WTC11 (cell line): ENCODE data around the gene RGL4. TPM values are rescaled to one million over a fixed set of nuclear protein-coding genes. Genes with fewer than 3 reads are reported as not detected.

Experiments used
- ATAC-seq: fragments of 200-7000 bp; cut with Tn5 transposase; 2 replicates; pipeline ENCODE4 v1.10.0; 2021; ENCODE audit warnings: mild to moderate bottlenecking, moderate library complexity
- CTCF ChIA-PET: fragments of 300-600 bp; sonication (Branson Sonifier 250); formaldehyde crosslinking; loops from one replicate; lab custom pipeline; 2021; ENCODE audit warnings: antibody characterized with exemption; lab: Charles Lee
- POLR2A ChIA-PET: fragments of 350-600 bp; sonication (Branson Sonifier 250); formaldehyde crosslinking; loops from one replicate; lab custom pipeline; 2021; ENCODE audit warnings: antibody characterized with exemption; lab: Charles Lee
- DNase-seq: peaks from one replicate; pipeline ENCODE4 v3.0.0; 2021; ENCODE audit warnings: low spot score
- H3K27ac Mint-ChIP-seq: 2 replicates; pipeline ENCODE4 v1.8.0; 2021; ENCODE audit warnings: mixed read lengths
- H3K27me3 Mint-ChIP-seq: 2 replicates; pipeline ENCODE4 v1.8.0; 2021; ENCODE audit warnings: low read depth, mild to moderate bottlenecking, moderate library complexity, mixed read lengths
- H3K36me3 Mint-ChIP-seq: 2 replicates; pipeline ENCODE4 v1.8.0; 2021; ENCODE audit warnings: mixed read lengths
- H3K4me1 Mint-ChIP-seq: 2 replicates; pipeline ENCODE4 v1.8.0; 2022; ENCODE audit warnings: mixed read lengths
- H3K4me3 Mint-ChIP-seq: 2 replicates; pipeline ENCODE4 v1.8.0; 2021; ENCODE audit warnings: mild to moderate bottlenecking, moderate library complexity, mixed read lengths
- H3K9me3 Mint-ChIP-seq: 2 replicates; pipeline ENCODE4 v1.8.0; 2021; ENCODE audit warnings: mixed read lengths
- EMX1 ChIP-seq: fragments of 250-450 bp; sonication (Bioruptor Pico); IDR thresholded peaks from 2 replicates; pipeline ENCODE4 v1.8.0; 2021; ENCODE audit warnings: mild to moderate bottlenecking
- FOXJ3 ChIP-seq: sonication (generic); formaldehyde crosslinking; IDR thresholded peaks from 2 replicates; pipeline ENCODE4 v1.9.0; 2021; ENCODE audit warnings: missing genetic modification reagents, mild to moderate bottlenecking, borderline replicate concordance
- GRHL2 ChIP-seq: fragments of 250-450 bp; sonication (Bioruptor Pico); IDR thresholded peaks from 2 replicates; pipeline ENCODE4 v1.8.0; 2022; ENCODE audit warnings: mild to moderate bottlenecking, moderate library complexity; ENCODE audit not compliant: insufficient replicate concordance, severe bottlenecking
- IRF2 ChIP-seq: sonication (generic); formaldehyde crosslinking; IDR thresholded peaks from 2 replicates; pipeline ENCODE4 v1.8.0; 2022; ENCODE audit warnings: low read depth, missing genetic modification reagents, borderline replicate concordance
- JUN ChIP-seq: sonication (generic); formaldehyde crosslinking; IDR thresholded peaks from 2 replicates; pipeline ENCODE4 v1.8.0; 2023; ENCODE audit warnings: mild to moderate bottlenecking, missing genetic modification reagents
- MYBL2 ChIP-seq: sonication (generic); formaldehyde crosslinking; IDR thresholded peaks from 2 replicates; pipeline ENCODE4 v1.8.1; 2023; ENCODE audit warnings: mild to moderate bottlenecking, moderate library complexity, missing genetic modification reagents
- TEAD1 ChIP-seq: sonication (generic); formaldehyde crosslinking; IDR thresholded peaks from 2 replicates; pipeline ENCODE4 v1.8.0; 2022; ENCODE audit warnings: mild to moderate bottlenecking, missing genetic modification reagents
- ZBTB21 ChIP-seq: sonication (generic); formaldehyde crosslinking; IDR thresholded peaks from 2 replicates; pipeline ENCODE4 v1.8.1; 2023; ENCODE audit warnings: mild to moderate bottlenecking, missing genetic modification reagents, borderline replicate concordance
- ZNF121 ChIP-seq: sonication (generic); formaldehyde crosslinking; IDR thresholded peaks from 2 replicates; pipeline ENCODE4 v1.8.0; 2023; ENCODE audit warnings: missing genetic modification reagents
- total RNA-seq: library from RNA; stranded (reverse); gene quantifications from 3 replicates; pipeline ENCODE4 v1.2.3, GENCODE V29; 2021
- TF ChIP-seq, protein P1 (sequence below): sonication (generic); formaldehyde crosslinking; IDR thresholded peaks from 2 replicates; pipeline ENCODE4 v1.8.1; 2023; ENCODE audit warnings: mild to moderate bottlenecking, missing genetic modification reagents
- TF ChIP-seq, protein P2 (sequence below): sonication (generic); formaldehyde crosslinking; IDR thresholded peaks from 2 replicates; pipeline ENCODE4 v1.8.1; 2023; ENCODE audit warnings: mild to moderate bottlenecking, missing genetic modification reagents, borderline replicate concordance
- TF ChIP-seq, protein P3 (sequence below): sonication (generic); formaldehyde crosslinking; IDR thresholded peaks from 2 replicates; pipeline ENCODE4 v1.8.0; 2023; ENCODE audit warnings: mild to moderate bottlenecking, missing genetic modification reagents
- TF ChIP-seq, protein P4 (sequence below): sonication (generic); formaldehyde crosslinking; IDR thresholded peaks from 2 replicates; pipeline ENCODE4 v1.8.1; 2023; ENCODE audit warnings: mild to moderate bottlenecking, missing genetic modification reagents, moderate library complexity
- TF ChIP-seq, protein P5 (sequence below): fragments of 250-450 bp; sonication (Bioruptor Pico); IDR thresholded peaks from 2 replicates; pipeline ENCODE4 v2.1.2; 2022; ENCODE audit warnings: mild to moderate bottlenecking, moderate library complexity
- TF ChIP-seq, protein P6 (sequence below): fragments of 200-600 bp; IDR thresholded peaks from 2 replicates; pipeline ENCODE4 v1.8.0; 2022; ENCODE audit warnings: antibody characterized with exemption
- TF ChIP-seq, protein P7 (sequence below): fragments of 250-450 bp; sonication (Bioruptor Pico); IDR thresholded peaks from 2 replicates; pipeline ENCODE4 v1.9.0; 2021; ENCODE audit warnings: mild to moderate bottlenecking
- TF ChIP-seq, protein P8 (sequence below): sonication (generic); formaldehyde crosslinking; IDR thresholded peaks from 2 replicates; pipeline ENCODE4 v1.8.0; 2022; ENCODE audit warnings: mild to moderate bottlenecking, missing genetic modification reagents
- TF ChIP-seq, protein P9 (sequence below): sonication (generic); formaldehyde crosslinking; IDR thresholded peaks from 2 replicates; pipeline ENCODE4 v1.8.0; 2023; ENCODE audit warnings: missing genetic modification reagents
- TF ChIP-seq, protein P10 (sequence below): sonication (generic); formaldehyde crosslinking; IDR thresholded peaks from 2 replicates; pipeline ENCODE4 v1.8.1; 2022; ENCODE audit warnings: low read depth, missing genetic modification reagents, borderline replicate concordance

Gene RGL4
- total RNA-seq, 1 experiment from 2014 or later: not detected

DNA sequence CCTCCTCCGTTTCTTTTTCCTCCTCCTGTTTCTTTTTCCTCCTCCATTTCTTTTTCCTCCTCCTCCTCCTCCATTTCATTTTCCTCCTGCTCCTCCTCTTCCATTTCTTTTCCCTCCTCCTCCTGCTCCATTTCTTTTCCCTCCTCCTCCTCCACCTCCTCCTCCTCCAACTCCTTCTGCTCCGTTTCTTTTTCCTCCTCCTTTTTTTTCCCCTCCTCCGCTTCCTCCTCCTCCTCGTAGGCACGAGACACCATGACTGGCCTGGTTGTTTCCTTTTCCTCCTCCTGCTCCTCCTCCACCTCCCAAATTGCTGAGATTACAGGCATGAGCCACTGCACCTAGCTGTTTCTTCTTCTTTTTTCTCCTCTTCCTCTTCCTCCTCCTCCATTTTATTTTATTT is 33.1 kb upstream of the RGL4 start:
- Mint-ChIP-seq H3K27ac (no peak overlapping the region), H3K4me3 (no peak overlapping the region), H3K4me1 (no peaks in the 10 kb centered on the region), H3K36me3 (peaks cover 35% of the 10 kb centered on the region), H3K9me3 (peaks cover 11% of the 10 kb centered on the region), H3K27me3 (no peaks in the 10 kb centered on the region)
- ATAC-seq (no peak), DNase-seq (no peak)
- ChIA-PET CTCF (no interaction called here), POLR2A (no interaction called here)
- TF ChIP-seq, protein P1, sequence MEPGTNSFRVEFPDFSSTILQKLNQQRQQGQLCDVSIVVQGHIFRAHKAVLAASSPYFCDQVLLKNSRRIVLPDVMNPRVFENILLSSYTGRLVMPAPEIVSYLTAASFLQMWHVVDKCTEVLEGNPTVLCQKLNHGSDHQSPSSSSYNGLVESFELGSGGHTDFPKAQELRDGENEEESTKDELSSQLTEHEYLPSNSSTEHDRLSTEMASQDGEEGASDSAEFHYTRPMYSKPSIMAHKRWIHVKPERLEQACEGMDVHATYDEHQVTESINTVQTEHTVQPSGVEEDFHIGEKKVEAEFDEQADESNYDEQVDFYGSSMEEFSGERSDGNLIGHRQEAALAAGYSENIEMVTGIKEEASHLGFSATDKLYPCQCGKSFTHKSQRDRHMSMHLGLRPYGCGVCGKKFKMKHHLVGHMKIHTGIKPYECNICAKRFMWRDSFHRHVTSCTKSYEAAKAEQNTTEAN: no peak
- TF ChIP-seq, protein P2, sequence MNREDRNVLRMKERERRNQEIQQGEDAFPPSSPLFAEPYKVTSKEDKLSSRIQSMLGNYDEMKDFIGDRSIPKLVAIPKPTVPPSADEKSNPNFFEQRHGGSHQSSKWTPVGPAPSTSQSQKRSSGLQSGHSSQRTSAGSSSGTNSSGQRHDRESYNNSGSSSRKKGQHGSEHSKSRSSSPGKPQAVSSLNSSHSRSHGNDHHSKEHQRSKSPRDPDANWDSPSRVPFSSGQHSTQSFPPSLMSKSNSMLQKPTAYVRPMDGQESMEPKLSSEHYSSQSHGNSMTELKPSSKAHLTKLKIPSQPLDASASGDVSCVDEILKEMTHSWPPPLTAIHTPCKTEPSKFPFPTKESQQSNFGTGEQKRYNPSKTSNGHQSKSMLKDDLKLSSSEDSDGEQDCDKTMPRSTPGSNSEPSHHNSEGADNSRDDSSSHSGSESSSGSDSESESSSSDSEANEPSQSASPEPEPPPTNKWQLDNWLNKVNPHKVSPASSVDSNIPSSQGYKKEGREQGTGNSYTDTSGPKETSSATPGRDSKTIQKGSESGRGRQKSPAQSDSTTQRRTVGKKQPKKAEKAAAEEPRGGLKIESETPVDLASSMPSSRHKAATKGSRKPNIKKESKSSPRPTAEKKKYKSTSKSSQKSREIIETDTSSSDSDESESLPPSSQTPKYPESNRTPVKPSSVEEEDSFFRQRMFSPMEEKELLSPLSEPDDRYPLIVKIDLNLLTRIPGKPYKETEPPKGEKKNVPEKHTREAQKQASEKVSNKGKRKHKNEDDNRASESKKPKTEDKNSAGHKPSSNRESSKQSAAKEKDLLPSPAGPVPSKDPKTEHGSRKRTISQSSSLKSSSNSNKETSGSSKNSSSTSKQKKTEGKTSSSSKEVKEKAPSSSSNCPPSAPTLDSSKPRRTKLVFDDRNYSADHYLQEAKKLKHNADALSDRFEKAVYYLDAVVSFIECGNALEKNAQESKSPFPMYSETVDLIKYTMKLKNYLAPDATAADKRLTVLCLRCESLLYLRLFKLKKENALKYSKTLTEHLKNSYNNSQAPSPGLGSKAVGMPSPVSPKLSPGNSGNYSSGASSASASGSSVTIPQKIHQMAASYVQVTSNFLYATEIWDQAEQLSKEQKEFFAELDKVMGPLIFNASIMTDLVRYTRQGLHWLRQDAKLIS (CRISPR knock-in tag): no peak
- TF ChIP-seq, protein P3, sequence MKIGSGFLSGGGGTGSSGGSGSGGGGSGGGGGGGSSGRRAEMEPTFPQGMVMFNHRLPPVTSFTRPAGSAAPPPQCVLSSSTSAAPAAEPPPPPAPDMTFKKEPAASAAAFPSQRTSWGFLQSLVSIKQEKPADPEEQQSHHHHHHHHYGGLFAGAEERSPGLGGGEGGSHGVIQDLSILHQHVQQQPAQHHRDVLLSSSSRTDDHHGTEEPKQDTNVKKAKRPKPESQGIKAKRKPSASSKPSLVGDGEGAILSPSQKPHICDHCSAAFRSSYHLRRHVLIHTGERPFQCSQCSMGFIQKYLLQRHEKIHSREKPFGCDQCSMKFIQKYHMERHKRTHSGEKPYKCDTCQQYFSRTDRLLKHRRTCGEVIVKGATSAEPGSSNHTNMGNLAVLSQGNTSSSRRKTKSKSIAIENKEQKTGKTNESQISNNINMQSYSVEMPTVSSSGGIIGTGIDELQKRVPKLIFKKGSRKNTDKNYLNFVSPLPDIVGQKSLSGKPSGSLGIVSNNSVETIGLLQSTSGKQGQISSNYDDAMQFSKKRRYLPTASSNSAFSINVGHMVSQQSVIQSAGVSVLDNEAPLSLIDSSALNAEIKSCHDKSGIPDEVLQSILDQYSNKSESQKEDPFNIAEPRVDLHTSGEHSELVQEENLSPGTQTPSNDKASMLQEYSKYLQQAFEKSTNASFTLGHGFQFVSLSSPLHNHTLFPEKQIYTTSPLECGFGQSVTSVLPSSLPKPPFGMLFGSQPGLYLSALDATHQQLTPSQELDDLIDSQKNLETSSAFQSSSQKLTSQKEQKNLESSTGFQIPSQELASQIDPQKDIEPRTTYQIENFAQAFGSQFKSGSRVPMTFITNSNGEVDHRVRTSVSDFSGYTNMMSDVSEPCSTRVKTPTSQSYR (CRISPR knock-in tag): no peak
- TF ChIP-seq, protein P4, sequence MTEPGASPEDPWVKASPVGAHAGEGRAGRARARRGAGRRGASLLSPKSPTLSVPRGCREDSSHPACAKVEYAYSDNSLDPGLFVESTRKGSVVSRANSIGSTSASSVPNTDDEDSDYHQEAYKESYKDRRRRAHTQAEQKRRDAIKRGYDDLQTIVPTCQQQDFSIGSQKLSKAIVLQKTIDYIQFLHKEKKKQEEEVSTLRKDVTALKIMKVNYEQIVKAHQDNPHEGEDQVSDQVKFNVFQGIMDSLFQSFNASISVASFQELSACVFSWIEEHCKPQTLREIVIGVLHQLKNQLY: no peak
- TF ChIP-seq, protein P5, sequence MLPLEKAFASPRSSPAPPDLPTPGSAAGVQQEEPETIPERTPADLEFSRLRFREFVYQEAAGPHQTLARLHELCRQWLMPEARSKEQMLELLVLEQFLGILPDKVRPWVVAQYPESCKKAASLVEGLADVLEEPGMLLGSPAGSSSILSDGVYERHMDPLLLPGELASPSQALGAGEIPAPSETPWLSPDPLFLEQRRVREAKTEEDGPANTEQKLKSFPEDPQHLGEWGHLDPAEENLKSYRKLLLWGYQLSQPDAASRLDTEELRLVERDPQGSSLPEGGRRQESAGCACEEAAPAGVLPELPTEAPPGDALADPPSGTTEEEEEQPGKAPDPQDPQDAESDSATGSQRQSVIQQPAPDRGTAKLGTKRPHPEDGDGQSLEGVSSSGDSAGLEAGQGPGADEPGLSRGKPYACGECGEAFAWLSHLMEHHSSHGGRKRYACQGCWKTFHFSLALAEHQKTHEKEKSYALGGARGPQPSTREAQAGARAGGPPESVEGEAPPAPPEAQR: no peak
- TF ChIP-seq, protein P6, sequence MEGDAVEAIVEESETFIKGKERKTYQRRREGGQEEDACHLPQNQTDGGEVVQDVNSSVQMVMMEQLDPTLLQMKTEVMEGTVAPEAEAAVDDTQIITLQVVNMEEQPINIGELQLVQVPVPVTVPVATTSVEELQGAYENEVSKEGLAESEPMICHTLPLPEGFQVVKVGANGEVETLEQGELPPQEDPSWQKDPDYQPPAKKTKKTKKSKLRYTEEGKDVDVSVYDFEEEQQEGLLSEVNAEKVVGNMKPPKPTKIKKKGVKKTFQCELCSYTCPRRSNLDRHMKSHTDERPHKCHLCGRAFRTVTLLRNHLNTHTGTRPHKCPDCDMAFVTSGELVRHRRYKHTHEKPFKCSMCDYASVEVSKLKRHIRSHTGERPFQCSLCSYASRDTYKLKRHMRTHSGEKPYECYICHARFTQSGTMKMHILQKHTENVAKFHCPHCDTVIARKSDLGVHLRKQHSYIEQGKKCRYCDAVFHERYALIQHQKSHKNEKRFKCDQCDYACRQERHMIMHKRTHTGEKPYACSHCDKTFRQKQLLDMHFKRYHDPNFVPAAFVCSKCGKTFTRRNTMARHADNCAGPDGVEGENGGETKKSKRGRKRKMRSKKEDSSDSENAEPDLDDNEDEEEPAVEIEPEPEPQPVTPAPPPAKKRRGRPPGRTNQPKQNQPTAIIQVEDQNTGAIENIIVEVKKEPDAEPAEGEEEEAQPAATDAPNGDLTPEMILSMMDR: no peak
- TF ChIP-seq TEAD1 (no peak), EMX1 (CRISPR knock-in tag) (no peak), MYBL2 (CRISPR knock-in tag) (no peak), GRHL2 (no peak), ZBTB21 (CRISPR knock-in tag) (no peak), JUN (CRISPR knock-in tag) (no peak), IRF2 (CRISPR knock-in tag) (no peak), FOXJ3 (CRISPR knock-in tag) (no peak), ZNF121 (CRISPR knock-in tag) (no peak)
- TF ChIP-seq, protein P7, sequence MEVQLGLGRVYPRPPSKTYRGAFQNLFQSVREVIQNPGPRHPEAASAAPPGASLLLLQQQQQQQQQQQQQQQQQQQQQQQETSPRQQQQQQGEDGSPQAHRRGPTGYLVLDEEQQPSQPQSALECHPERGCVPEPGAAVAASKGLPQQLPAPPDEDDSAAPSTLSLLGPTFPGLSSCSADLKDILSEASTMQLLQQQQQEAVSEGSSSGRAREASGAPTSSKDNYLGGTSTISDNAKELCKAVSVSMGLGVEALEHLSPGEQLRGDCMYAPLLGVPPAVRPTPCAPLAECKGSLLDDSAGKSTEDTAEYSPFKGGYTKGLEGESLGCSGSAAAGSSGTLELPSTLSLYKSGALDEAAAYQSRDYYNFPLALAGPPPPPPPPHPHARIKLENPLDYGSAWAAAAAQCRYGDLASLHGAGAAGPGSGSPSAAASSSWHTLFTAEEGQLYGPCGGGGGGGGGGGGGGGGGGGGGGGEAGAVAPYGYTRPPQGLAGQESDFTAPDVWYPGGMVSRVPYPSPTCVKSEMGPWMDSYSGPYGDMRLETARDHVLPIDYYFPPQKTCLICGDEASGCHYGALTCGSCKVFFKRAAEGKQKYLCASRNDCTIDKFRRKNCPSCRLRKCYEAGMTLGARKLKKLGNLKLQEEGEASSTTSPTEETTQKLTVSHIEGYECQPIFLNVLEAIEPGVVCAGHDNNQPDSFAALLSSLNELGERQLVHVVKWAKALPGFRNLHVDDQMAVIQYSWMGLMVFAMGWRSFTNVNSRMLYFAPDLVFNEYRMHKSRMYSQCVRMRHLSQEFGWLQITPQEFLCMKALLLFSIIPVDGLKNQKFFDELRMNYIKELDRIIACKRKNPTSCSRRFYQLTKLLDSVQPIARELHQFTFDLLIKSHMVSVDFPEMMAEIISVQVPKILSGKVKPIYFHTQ (CRISPR knock-in tag): no peak
- TF ChIP-seq, protein P8, sequence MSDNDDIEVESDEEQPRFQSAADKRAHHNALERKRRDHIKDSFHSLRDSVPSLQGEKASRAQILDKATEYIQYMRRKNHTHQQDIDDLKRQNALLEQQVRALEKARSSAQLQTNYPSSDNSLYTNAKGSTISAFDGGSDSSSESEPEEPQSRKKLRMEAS (CRISPR knock-in tag): no peak
- TF ChIP-seq, protein P9, sequence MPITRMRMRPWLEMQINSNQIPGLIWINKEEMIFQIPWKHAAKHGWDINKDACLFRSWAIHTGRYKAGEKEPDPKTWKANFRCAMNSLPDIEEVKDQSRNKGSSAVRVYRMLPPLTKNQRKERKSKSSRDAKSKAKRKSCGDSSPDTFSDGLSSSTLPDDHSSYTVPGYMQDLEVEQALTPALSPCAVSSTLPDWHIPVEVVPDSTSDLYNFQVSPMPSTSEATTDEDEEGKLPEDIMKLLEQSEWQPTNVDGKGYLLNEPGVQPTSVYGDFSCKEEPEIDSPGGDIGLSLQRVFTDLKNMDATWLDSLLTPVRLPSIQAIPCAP (CRISPR knock-in tag): no peak
- TF ChIP-seq, protein P10, sequence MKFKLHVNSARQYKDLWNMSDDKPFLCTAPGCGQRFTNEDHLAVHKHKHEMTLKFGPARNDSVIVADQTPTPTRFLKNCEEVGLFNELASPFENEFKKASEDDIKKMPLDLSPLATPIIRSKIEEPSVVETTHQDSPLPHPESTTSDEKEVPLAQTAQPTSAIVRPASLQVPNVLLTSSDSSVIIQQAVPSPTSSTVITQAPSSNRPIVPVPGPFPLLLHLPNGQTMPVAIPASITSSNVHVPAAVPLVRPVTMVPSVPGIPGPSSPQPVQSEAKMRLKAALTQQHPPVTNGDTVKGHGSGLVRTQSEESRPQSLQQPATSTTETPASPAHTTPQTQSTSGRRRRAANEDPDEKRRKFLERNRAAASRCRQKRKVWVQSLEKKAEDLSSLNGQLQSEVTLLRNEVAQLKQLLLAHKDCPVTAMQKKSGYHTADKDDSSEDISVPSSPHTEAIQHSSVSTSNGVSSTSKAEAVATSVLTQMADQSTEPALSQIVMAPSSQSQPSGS (CRISPR knock-in tag): no peak
